Ureter (tissue), 1 donor: ENCODE data around the gene KIT. TPM values are rescaled to one million over a fixed set of nuclear protein-coding genes. Genes with fewer than 3 reads are reported as not detected.
A peak's percentile ranks its signal among the peaks of the same experiment; 100 is the strongest.
"Not testable (repeated sequence)": the region's sequence is repeated elsewhere in the genome, so short reads cannot be mapped to it uniquely, and the experiment has no call there.

Experiments used
- DNase-seq: peaks from one replicate; pipeline ENCODE4 v3.0.0-alpha.2; 2020; ENCODE audit warnings: low spot score
- total RNA-seq: library from RNA; stranded (reverse); gene quantifications from one replicate; pipeline ENCODE4 v1.2.4, GENCODE V29; 2023
- donor health status: DM: yes; HTN: yes; CAD: no.

Gene KIT
- 21.0 TPM for total RNA-seq

DNA sequence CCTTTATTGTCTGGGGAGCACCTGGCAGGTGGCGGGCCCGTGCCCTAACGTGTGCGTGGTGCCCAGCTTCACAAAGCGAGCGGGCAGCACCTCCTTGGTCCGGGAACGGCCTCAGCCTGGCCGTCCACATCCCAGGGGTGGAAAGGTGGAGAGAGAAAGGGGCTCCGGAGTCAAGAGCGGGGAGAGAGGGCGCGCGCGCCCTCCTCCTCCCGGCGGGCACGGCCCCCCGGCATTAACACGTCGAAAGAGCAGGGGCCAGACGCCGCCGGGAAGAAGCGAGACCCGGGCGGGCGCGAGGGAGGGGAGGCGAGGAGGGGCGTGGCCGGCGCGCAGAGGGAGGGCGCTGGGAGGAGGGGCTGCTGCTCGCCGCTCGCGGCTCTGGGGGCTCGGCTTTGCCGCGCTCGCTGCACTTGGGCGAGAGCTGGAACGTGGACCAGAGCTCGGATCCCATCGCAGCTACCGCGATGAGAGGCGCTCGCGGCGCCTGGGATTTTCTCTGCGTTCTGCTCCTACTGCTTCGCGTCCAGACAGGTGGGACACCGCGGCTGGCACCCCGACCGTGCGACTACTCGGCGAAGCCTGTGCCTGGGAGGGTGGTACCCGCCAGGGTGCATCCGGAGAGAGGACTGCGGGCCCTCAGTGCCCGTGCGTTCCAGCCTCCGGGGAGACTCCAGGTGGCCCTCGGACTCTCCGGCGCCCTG lies at the start of gene KIT:
Gene KIT (plus strand): TSS at position 407 of the 701 bp plus-strand sequence. CDS start 58 bp downstream, at position 465.
- DNase-seq = peak; percentile 48

DNA sequence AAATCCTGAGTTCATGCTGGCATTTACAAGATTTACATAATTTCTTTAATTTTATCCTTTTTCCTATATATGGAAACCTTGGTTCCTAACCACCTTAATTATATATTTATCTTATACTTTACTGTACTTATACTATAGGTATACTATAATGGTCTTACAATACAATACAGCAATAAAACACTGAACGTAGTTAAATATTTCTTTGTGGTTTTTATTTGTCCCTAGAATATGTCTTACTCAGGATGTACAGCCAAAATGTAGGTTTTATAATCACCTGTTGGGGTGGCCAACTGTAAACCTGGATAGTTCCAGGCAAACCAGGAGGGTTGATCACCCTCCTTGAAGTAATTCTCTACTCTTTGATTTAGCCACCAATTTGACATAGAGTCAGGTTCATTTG lies 48.4 kb upstream of the KIT start:
- DNase-seq = no peak

DNA sequence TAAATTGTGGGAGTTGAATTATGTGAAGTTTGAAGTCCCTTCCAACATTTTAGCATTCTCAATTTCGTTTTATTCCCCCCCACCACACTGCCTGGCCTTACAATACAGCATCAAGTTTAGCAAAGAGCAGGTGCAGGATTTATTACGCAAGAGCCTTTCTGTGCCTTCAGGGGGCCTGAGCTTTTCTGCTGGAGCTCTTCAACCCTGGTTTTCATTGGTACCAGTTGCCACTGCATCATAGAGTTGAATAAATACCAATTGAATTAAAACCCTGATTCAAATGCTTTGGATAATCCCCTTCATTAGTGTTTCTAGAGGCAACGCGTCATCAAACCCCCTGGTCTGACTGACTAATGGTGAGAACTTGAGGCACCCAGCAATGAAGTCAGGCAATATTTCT lies 43.6 kb upstream of the KIT start:
- no peak for DNase-seq

DNA sequence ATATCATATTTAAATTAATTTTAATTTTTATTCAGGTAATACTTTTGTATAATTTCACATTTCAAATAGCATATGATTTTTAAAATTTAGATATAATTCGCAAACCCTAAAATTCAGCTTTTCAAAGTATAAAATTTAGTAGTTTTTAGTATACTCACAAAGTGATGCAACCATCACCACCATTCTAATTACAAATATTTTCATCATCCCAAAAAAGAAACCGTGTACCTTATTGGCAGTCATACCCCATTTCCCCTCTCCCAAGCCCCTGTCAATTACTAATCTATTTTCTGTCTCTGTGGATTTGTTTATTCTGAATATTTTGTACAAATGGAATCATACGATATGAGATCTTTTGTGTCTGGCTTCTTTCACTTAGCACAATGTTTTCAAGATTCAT lies 37.0 kb upstream of the KIT start:
- DNase-seq = no peak

DNA sequence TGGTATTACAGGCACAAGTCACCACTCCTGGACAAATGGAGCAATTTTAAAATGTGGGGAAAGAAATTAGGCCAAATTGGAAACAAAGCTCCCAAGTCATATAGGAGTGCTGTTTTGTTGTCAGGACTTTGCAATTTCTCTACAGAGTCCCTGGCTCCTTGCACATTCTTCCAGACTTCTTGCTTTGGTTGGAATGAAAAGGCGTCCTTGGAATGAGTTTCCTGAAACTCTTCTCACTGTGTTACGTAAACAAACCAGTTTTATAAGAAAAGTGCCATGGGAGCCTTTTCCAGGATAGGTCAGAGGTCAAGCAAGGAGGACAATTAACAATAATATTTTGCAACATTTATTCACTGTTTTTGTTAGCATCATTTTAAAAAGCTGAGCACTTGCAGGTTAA lies 32.4 kb upstream of the KIT start:
- no peak for DNase-seq

DNA sequence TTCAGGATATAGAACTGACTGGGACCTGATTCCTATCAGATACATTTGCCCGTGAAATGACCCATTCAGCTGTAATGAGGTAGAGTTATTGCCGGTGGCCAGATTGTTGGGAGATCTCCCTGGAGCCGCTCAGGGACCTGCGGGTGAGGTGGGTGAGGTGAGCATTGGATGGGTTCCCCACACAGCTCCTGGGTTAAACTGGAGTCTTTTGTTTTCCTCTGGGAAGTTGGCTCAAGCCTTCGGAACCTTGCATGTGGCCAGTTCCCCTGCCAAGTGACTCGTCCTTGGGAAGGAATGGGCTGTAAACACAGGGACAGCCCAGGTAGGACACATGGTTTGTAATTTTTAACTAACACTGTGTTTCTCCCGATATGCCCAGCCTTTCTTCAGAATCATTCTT lies 31.6 kb upstream of the KIT start:
- no peak for DNase-seq

DNA sequence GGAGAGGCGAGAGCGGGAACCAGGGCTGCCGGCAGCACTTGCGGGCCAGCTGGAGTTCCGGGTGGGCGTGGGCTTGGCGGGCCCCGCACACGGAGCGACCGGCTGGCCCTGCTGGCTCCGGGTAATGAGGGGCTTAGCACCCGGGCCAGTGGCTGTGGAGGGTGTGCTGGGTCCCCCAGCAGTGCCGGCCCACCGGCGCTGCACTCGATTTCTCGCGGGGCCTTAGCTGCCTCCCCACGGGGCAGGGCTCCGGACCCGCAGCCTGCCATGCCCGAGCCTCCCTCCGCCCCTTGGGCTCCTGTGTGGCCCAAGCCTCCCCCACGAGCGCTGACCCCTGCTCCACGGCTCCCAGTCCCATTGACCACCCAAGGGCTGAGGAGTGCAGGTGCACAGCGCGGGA lies 25.2 kb upstream of the KIT start:
- DNase-seq = no peak

DNA sequence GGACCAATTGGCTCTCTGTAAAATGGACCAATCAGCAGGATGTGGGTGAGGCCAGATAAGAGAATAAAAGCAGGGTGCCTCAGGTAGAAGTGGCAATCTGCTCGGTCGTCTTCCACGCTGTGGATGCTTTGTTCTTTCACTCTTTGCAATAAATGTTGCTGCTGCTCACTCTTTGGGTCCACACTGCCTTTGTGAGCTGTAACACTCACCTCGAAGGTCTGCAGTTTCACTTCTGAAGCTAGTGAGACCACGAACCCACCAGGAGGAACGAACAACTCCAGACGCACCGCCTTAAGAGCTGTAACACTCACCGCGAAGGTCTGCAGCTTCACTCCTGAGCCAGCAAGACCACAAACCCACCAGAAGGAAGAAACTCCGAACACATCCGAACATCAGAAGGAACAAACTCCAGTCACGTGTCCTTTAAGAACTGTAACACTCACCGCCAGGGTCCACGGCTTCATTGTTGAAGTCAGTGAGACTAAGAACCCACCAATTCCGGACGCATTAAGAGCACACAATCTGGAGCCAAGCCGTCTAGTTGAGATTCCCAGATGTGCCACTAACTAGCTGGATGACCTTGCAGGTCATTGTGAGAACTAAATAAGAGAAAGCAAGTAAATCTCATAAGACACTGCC lies 24.5 kb upstream of the KIT start:
- not testable (repeated sequence) for DNase-seq

DNA sequence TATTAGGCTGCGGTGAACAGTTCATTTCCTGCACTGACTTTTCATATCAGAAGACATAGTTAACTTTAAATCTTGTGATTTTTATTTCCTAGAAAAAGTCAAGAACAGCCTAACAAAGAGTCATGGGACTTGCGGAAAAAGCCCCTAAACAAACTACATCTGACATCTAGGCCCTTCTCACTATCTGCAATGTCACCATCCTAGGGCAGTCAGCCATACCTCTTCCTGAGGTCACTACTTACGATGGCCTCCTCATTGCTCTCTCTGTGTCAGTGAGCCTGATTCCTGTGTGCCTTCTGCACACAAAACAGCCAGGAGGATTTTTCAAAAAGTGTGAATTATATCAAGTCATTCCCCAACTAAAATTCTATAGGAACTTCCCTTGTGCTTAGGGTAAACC lies 22.4 kb upstream of the KIT start:
- DNase-seq = no peak

DNA sequence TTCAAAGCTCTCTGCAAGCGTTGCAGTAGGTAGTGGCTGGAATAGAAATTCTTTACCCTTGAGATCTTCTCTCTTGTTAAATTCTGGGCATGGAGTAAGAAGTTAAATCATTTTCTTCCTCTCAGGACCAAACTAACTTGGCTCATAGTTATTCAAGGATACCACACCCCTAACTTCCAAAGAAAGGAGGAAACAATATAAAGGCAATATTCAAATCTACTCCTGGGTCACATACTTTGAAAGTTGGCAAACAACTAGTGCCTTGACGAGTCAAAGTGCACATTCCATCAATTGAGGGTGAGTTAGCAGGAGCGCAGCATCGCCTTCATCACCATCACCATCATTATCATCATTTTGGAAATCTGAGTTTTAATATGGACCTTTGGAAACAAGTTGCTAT lies 20.4 kb upstream of the KIT start:
- DNase-seq = no peak

DNA sequence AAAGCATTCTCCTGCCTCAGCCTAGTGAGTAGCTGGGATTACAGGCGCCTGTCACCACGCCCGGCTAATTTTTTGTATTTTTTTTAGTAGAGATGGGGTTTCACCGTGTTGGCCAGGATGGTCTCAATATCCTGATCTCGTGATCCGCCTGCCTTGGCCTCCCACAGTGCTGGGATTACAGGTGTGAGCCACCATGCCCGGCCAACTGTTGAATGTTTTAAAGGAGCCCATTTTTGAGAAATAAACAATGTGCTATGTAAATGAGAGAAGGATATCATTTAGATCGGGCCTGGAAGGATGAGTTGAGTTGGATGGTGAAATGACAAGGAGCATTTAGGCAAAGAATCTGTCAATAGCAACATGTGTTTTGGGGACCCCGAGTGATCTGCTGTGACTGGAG lies 16.7 kb upstream of the KIT start:
- not testable (repeated sequence) for DNase-seq

DNA sequence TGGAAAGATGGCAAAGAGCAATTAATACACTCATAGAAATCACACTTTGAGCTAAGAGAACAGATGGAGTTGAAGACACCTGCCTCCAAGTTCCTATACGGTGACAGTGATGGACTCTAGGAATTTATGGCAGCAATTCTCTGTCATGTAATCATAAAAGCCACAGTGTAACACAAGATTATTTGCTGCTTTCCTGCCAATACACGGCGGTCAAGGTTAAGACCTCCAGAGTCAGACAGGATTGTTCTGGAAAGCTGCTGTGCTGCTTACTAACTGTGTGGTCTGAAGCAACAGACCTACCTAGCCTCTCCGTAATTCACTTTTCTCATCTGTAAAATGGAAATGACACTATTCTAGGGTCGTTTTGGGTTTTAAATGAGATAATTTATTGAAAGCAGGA lies 14.6 kb upstream of the KIT start:
- no peak for DNase-seq

DNA sequence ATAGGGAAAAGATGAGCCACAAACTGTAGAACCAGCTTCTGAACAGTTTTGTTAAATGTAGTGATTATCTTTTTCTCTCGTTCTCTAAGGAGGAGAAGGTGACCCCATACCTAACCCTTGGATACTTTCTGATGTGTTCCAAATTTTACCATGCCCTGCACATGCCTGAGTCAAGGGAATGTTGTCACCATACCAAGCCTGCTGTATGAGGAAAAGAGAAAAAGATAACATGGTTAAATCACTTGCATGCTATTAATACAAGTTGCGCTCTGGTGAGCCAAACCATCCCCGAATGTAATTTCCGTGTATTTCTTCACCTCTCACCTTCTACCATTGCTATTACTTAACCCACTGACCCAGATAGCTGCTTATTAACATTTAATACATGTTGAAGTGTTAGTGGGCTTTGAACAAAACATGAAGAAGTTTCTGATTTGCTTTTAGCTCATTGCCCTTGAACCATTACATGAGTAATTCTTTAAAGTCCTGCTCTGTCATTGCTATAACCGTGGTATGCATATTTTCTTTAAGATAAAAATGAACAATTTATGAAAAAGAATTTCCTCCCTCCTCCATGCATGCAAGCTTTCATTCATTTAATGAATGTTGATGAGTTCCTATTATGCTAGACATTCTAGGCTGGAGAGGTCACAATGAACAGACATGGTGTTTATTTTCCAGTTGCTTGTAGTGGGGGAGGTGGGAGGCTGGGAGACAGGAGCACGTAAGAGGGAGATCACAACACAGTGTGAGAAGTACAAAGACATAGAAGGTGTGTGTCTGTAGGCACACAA lies 13.6 kb upstream of the KIT start:
- DNase-seq = no peak

DNA sequence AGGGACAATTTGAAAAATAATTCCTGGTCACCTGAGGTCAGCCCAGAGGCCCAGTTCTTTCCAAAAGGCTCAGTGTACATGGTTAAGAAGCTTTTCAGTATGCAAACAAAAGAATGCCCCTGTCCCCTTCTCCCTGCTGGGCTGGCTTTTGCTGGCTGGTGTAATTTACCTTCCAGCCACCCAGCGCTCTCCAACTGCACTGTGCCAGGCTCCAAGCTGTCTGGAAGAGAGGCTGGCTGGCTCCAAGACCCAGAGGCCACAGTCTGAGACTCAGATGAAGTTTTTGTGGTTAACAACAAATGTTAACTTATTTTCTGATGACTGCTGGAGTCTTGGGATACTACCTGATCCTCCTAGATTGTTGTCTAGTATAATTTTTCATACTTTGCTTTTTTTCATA lies 11.9 kb upstream of the KIT start:
- no peak for DNase-seq

DNA sequence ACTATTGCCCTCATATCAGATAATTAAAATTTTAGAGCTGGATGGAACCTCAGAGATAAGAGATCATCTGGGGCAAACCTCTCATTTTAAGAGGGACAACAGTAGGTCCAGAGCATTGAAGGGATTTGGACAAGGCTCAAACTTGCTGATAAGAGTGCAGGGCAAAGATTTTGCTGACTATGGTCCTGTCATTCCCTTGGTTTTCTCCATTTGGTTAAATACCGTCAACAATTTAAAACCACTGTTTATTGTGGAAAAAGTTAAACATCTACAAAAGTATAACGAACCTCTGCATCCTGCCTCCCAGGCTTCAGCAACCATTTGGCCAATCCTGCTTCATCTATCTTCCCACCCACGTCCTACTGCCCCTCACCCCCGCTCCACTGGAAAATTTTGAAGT lies 10.7 kb upstream of the KIT start:
- DNase-seq = no peak

DNA sequence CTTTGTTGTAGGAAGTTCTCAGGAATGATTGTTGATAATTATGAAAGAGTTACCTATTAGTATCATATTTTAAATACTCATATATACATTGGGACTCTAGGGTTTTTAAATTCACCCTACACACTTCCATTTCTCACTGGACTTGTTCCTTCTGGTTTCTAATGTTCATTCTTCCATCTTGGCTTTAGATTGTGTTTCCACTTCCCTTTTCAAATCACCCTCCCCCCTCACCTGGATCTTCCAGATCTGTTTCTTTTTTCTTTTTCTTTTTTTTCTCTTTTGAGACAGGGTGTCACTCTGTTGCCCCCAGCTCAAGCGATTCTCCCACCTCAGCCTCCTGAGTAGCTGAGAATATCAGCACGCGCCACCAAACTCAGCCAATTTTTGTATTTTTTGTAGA lies 6.7 kb upstream of the KIT start:
- DNase-seq = no peak

DNA sequence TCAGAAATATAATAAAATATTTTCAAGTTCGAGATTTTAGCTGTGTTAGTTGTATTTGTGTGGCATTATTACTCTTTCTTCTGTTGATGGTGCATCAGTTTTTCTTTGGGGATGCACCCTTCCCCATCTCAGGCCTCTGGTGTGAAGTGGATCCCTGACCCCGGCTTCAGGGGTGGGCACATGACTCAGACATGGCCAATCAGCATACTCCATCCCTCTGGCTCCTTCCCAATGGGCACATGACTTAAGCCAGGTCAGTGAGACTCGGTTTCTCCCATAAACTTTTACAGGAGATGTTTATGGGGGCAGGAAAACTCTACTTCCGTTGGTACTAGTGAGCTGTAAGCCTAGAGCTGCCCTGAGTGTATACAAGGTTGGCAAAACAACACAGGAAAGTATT lies 3.0 kb upstream of the KIT start:
- no peak for DNase-seq

DNA sequence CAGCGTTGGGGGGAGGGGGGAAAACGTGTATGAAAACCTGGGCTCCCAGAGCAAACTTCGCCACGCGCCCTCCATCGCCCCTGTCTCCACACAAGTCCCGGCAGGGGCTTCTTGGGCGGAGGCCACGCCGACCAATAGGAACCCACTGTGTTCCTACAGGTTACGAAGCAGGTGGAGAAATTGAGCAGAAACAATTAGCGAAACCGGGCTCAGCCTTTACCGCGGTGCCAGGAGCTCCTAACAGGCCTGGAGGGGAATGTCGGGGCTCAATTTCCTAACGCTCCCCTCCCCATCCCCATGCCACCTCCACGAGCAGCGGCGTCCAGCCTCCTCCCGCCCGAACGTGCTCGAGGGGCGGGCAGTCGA lies 589 bp upstream of the KIT start:
- no peak for DNase-seq

DNA sequence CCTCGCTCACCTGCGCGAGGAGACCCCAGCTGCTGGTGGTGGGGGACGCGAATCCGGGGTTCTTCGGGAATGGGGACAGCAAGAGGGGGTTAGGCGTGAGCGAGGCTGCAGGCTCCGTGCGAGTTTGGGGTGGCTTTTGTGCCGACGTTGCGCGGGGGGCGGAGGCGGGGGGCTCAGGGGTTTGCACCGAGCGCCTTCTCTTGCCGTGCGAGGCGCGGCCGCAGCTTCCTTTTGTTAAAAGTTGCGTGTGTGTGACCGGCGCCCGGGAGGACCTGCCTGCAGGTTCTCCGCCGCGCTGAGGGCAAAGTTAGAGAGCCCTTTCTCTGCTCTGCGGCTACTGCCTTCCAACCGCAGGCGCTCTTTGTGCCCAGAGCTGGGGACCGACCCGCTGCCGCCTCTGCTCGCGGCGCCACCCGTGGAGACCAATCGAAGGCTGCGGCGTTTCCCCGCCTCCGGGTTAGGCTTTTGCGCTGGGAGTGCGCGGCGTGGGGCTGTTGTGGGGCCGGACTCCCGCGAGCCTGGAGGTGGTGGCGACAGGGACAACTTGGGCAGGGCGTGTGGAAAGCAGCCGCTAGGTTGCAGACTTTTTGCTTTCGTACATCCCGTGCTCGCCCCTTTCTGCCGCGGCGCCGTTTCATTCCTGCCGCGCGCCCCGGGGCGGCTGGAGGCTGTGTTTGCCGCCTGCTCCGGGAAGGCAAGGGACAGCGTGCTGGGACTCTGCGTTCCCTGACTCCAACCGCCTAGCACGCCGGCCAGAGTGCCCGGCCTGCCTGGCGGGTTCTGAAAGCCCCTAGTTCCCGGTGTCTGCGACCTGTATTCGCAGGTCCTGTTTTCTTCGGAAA lies 716 bp downstream of the KIT start:
- DNase-seq = peak; percentile 54

DNA sequence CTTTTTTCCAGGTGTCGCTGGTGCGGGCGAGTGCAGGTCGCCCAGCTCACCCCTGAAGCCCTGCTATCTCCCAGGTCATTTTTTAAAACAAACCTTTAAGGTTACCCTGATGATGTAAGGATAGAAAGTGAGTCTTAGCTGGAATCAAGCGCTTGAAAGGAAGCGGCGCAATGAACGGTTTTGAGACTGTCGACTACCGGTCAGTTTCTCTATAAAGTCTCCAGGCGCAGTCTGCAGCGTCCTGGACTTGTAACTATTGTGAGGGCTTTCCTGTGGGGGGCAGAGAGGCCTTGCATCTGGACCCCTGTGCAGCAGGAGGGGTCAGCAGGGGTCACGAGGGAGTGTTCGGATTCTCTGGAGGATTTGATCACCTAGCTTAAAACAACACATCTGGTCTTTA lies 1.6 kb downstream of the KIT start:
- no peak for DNase-seq

DNA sequence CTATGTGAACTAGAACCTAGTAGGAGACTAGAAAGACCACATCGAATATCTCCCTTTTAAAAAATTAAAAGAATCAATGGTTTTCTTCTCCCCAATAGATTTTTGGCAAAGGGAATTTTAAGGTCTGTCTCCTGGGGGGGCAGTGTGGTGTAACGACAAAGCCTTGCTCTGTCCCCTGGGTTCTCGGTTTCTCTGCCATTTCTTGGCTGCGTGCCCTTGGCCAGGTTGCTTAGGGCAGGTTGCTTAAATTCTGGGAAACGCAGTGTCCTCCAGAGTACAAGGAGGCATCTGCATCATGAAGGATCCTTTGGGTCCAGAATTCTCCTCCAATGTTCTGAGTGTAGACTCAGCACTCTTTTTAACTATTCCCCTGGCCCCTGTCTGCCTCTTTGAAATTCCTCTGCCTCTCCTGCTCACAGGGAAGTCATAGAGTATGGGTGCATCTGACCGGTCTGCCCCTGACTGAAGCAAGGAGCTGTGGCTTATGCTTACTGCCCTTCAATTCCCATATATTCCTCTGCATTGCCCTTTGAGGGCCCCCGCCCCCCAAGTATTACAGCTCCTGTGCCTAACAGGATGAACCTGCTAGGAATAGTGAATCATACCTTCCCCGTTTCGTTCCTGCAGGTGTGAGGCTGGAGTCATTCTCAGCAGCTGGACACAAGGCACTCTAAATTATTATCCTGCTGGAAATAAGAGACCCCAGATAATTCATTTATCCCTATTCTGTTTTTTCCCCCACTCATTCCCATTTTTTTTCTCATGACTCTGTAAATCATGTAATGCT lies 2.2 kb downstream of the KIT start:
- no peak for DNase-seq
